Embryonic facial prominence (tissue), 1 donor: Measurements from ENCODE around the gene PDLIM7.

Source experiments
- DNase-seq: peaks from one replicate; pipeline ENCODE4 v3.0.0-alpha.2; 2016; ENCODE audit errors: extremely low spot score

Gene PDLIM7

DNA sequence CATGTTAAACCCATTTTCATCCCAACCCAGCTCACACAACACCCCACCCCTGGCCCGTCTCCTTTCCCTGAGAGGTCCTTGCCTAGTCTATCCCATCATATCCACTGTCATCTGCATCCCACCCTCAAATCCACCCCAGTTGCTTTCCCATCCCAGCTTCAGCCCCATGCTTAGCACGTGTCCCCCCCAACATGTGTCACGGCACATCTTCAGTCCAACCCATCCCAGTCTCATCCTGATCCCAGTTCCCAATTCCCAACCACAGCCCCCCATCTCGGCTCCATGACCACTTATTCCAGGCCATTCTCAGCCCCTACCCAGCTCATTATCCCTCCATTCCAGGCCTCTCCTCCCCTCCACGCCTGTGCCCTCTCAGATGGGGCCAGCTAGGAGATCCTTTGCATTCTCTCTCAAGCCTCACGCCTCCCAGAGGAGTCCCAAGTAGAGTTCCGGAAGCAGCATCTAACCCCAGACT lies 23.4 kb downstream of the PDLIM7 start:
- DNase-seq, result no peak

GRCh38 chr5:177473443-177474001 lies 23.9 kb downstream of the PDLIM7 start, which contains the start of gene DBN1:
Gene DBN1 (minus strand): TSS chr5:177473634. CDS start chr5:177473521, 113 bp downstream.
- no peak for DNase-seq

GRCh38 chr5:177472460-177473442 lies 24.7 kb downstream of the PDLIM7 start:
- DNase-seq, result no peak

DNA sequence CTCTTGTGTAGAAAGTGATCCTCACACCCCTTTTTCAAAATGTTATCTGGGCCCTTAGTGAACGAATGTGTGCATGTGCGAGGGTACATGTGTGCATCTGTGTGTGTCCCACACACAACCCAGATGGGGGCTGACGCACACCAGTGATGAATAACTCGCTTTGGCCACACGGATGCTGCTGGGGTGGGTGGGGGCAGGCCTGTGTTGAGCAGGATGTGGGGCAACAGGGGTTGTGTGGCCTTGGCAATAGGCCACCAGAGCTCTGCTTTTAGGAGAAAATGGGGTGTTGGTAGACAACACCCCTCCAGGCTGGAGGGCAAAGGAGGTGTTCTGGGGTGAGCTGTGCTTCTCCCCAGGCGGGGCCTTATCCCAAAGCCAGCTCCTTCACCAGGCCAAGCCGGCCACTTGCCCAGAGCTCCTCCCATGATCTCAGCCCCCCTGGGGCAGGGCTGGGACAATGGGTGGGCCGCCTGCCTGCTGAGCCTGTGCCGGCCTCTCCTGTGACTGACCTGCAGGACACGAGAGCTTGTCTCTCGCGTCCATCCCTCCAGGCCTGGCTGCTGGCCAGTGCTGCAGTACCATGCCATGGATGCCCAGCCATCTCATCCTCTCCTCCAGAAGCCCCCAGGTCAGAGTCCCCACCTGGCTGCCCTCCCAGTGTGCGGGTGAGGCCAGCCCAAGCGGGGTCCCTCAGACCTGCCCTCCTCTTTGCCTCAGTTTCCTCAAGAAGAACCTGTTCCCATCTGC lies 25.6 kb downstream of the PDLIM7 start:
- no peak for DNase-seq

GRCh38 chr5:177470759-177471536 lies 26.5 kb downstream of the PDLIM7 start:
- DNase-seq, result no peak

GRCh38 chr5:177469750-177470525 lies 27.5 kb downstream of the PDLIM7 start:
- DNase-seq, result no peak

DNA sequence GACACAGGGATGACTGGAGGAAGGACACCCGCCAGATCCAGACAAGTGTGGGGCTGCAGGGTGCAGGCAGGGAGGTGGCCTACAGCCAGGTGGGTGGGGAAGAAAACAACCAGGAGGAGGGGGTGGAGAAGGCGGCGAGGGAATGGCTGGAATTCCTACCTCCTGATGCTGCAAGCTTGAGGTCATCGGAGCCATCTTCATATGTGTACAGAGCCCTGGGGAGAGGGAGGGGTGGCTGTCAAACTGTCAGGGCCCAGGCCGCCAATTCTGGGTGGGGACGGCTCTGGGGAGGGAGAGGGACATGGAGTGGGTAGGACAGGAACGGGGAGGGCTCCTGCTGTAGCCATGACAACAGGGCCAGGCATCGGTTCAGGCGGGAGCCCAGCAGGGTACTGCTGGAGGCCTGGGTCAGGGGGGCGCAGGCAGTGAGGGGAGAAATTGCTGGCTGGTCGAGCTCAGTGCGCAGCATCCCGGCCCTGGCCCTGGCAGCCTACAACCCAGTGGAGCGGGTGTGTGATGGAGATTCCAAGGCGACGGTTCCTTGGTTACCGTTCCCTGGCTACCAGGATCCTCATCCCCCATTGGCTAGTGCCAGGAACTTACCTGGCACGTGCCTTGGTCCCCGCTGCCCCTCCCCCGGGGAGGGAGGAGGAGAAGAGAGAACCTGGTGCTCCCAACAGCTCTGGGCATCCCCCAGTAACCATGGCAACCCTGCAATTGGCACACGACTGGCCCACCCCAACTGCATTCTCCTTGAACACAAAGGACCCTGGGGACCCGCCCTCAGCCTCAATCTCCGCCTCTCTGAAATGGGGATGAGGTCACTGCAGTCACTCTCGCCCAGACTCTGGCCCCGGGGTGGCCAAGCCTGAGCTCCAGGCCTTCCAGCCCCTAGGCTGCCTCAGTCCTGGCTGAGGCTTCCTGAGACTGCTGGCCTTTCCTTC lies 28.4 kb downstream of the PDLIM7 start:
- no peak for DNase-seq

- DNase-seq, result no peak
Measured at GRCh38 chr5:177468329-177468684, 29.1 kb downstream of the PDLIM7 start.

- DNase-seq, result no peak
Measured at GRCh38 chr5:177467436-177467835, 30.0 kb downstream of the PDLIM7 start.

DNA sequence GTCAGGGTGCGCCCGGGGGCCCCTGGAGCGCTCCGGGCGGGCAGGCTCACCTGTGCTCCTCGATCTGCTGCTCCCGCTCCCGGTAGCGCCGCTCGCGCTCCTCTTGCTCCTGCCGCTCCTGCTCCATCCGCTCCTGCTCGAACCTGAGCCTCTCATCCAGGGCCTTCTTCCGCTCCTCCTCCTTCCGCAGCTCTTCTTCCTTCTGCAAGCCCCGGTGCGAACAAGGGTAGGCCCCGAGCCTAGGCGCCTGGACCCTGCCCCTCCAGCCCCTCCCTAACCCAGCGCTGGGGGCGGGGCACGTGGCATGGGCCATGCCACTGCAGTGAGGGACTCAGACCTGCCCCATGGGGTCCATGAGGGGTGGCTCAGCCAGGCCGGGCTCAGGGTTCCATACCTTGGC lies 30.5 kb downstream of the PDLIM7 start:
- DNase-seq, result no peak

DNA sequence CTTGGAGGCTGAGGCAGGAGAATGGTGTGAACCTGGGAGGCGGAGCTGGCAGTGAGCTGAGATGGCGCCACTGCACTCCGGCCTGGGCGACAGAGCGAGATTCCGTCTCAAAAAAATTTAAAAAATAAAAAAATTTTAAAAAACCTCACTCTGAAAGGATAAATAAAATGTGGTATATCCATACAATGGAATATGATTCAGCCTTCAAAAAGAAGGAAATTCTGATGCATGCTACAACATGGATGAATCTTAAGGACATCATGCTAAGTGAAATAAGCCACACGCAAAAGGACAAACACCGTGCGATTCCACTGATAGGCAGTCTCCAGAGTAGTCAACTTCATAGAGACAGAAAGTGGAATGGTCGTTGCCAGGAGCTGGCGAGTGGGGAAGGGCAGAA lies 32.4 kb downstream of the PDLIM7 start:
- DNase-seq, result no peak

GRCh38 chr5:177462021-177462670 lies 35.3 kb downstream of the PDLIM7 start:
- no peak for DNase-seq

GRCh38 chr5:177459819-177460628 lies 37.4 kb downstream of the PDLIM7 start:
- no peak for DNase-seq

- no peak for DNase-seq
Measured at GRCh38 chr5:177459357-177459756, 38.0 kb downstream of the PDLIM7 start.

- no peak for DNase-seq
Measured at GRCh38 chr5:177458912-177459350, 38.5 kb downstream of the PDLIM7 start.

DNA sequence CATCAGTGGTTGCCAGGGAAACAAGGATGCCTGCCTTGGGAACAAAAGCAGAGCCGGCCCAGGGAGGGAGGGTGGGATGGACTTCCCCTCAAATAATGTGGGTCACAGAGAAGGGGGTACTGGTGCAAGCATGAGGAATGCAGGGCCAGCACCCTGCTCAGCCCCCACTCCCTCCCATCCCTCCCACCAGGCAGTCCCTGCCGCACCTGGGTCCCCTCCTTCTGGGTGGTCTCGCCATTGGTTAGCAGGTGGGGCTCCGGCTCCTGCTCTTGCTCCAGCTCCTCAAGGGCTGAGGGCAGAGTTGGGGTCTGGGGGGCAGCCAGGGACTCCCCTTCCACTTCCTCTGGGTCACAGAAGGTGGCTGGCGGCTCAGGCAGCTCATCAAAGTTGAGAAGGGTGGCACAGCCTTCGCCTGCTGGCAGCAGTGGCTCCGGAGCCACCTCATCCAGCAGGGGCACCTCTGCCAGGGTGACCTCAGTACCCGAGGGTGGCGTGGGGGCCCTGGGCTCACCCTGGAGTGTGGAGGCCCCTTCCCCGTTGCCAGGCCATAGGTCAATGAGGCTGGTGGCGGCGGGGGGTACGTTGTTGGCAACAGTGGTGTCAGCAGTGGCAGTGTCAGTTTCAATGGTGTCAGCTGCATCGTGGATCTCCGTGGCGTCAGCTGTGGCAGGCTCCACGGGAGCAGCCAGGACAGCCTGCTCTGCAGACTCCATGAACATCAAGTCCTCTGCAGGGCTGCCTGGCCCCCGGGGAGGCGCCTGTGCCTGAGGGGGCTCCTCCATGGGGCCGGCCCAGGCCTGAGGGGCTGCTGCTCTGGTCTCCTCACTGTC lies 39.3 kb downstream of the PDLIM7 start:
- DNase-seq, result no peak
